Measurements from ENCODE around the gene RNF144A. TPM values are rescaled to one million over a fixed set of nuclear protein-coding genes. Genes with fewer than 3 reads are reported as not detected.

Gene RNF144A
- total RNA-seq, 1 donor from 2014 or later, result 1.8 TPM

- Histone ChIP-seq H3K27me3 (no peaks in the 10 kb centered on the region), H3K9me3 (no peaks in the 10 kb centered on the region), H3K36me3 (no peaks in the 10 kb centered on the region), H3K27ac (no peak overlapping the region), H3K4me1 (peaks cover 0 to 3% of the 10 kb centered on the region in 2 donors), H3K4me3 (no peak overlapping the region)
- no peak for TF ChIP-seq CTCF (IDR thresholded peaks at IDR 0.05)
- no peak for DNase-seq (ENCODE audit: low spot score in 2 of 2)
- intact Hi-C loops (cut with DNase I), result no loop called here
These were observed 98.1 kb downstream of the RNF144A start for GRCh38 chr2:7015007-7015950.

- no peak for TF ChIP-seq CTCF (IDR thresholded peaks at IDR 0.05)
- Histone ChIP-seq H3K9me3 (no peaks in the 10 kb centered on the region), H3K4me1 (peaks cover 0 to 3% of the 10 kb centered on the region in 2 donors), H3K27ac (no peak overlapping the region), H3K36me3 (no peaks in the 10 kb centered on the region), H3K4me3 (no peak overlapping the region), H3K27me3 (no peaks in the 10 kb centered on the region)
- DNase-seq (ENCODE audit: low spot score in 2 of 2), result no peak
- intact Hi-C loops (cut with DNase I), result no loop called here
These were observed 98.9 kb downstream of the RNF144A start for GRCh38 chr2:7016148-7016547.

GRCh38 chr2:7016601-7017211, 99.5 kb downstream of the RNF144A start:
- no peak overlapping the region for H3K27ac ChIP-seq
- intact Hi-C loops (cut with DNase I), result no loop called here

GRCh38 chr2:7017671-7018281, 100.6 kb downstream of the RNF144A start:
- intact Hi-C loops (cut with DNase I), result no loop called here
- Histone ChIP-seq H3K4me1 (peaks cover 0 to 3% of the 10 kb centered on the region in 2 donors), H3K36me3 (no peaks in the 10 kb centered on the region), H3K27ac (no peak overlapping the region), H3K27me3 (no peaks in the 10 kb centered on the region), H3K4me3 (no peak overlapping the region), H3K9me3 (no peaks in the 10 kb centered on the region)
- DNase-seq (ENCODE audit: low spot score in 2 of 2), result no peak
- no peak for TF ChIP-seq CTCF (IDR thresholded peaks at IDR 0.05)

More at GRCh38 chr2:7016601-7017211, 99.5 kb downstream of the RNF144A start:
- Histone ChIP-seq H3K9me3 (no peaks in the 10 kb centered on the region), H3K27me3 (no peaks in the 10 kb centered on the region), H3K4me3 (no peak overlapping the region), H3K36me3 (no peaks in the 10 kb centered on the region), H3K4me1 (peaks cover 0 to 3% of the 10 kb centered on the region in 2 donors)
- DNase-seq (ENCODE audit: low spot score in 2 of 2), result no peak
- no peak for TF ChIP-seq CTCF (IDR thresholded peaks at IDR 0.05)

- no peak for TF ChIP-seq CTCF (IDR thresholded peaks at IDR 0.05)
- no peak overlapping the region for H3K27ac ChIP-seq
- intact Hi-C loops (cut with DNase I), result no loop called here
- peaks cover 0 to 3% of the 10 kb centered on the region in 2 donors for H3K4me1 ChIP-seq
- no peaks in the 10 kb centered on the region for H3K36me3 ChIP-seq
- H3K4me3 ChIP-seq, result no peak overlapping the region
- DNase-seq (ENCODE audit: low spot score in 2 of 2), result no peak
- no peaks in the 10 kb centered on the region for H3K9me3 ChIP-seq
- no peaks in the 10 kb centered on the region for H3K27me3 ChIP-seq
These were observed 101.1 kb downstream of the RNF144A start for GRCh38 chr2:7018282-7018701.

Measured in ascending aorta (tissue), 2 donors.